Measurements from ENCODE around the gene CERT1. TPM values are rescaled to one million over a fixed set of nuclear protein-coding genes. Genes with fewer than 3 reads are reported as not detected.
A peak's percentile ranks its signal among the peaks of the same experiment; 100 is the strongest.

Gene CERT1
- polyA plus RNA-seq, 1 of the 3 experiments (the other 2 are of a cell fraction): 4.5 TPM

- no peak for DNase-seq
- Histone ChIP-seq H2AFZ (ENCODE audit: low read depth) (0 out of 2 replicates have a peak overlapping the region, but pooled peaks have one; percentile 59), H3K36me3 (replicated peaks in 1 of 2; ENCODE audit: control insufficient read depth in 1 of 2, insufficient read depth in 2 of 2, low read length in 1 of 2) (no peaks in the 10 kb centered on the region), H3K4me2 (no peak overlapping the region), H3K4me1 (ENCODE audit: control insufficient read depth in 1 of 2, insufficient read depth in 2 of 2, low read depth in 1 of 2, low read length in 1 of 2) (no peaks in the 10 kb centered on the region; a peak in 1 of 4 replicates), H3K9me2 (no peaks in the 10 kb centered on the region), H3K9ac (no peak overlapping the region), H3K9me3 (no peaks in the 10 kb centered on the region), H3K27ac (ENCODE audit: low read depth in 2 of 2, low read length in 1 of 2) (no peak overlapping the region), H3K4me3 (ENCODE audit: low read depth in 2 of 2, low read length in 1 of 2) (no peak overlapping the region), H3K79me2 (ENCODE audit: insufficient read depth) (no peaks in the 10 kb centered on the region), H4K20me1 (ENCODE audit: insufficient read depth) (no peaks in the 10 kb centered on the region), H3K27me3 (ENCODE audit: insufficient read depth) (no peaks in the 10 kb centered on the region), H3F3A (replicated peaks; ENCODE audit: insufficient read depth) (peaks cover 7% of the 10 kb centered on the region)
- TF ChIP-seq REST (IDR thresholded peaks at IDR 0.05; ENCODE audit: low read depth, low read length): no peak
- TF ChIP-seq MAX (IDR thresholded peaks at IDR 0.05; ENCODE audit: low read depth): no peak
- TF ChIP-seq NFIC (IDR thresholded peaks at IDR 0.05; ENCODE audit: borderline replicate concordance): no peak
- TF ChIP-seq GATA2 (CRISPR knock-in tag; IDR thresholded peaks at IDR 0.05): no peak
- no peak for TF ChIP-seq MXI1 (IDR thresholded peaks at IDR 0.05; ENCODE audit: low read depth, low read length)
- no peak for TF ChIP-seq FOSL2 (IDR thresholded peaks at IDR 0.05; ENCODE audit: borderline replicate concordance, low read depth)
- CTCF ChIA-PET: interaction anchor here (0.6 to 1.2 kb wide), 3 partner anchors 7 to 51 kb away, joined by 3 to 6 read pairs (median 3); no protein-coding TSS in a partner anchor
- POLR2A ChIA-PET: no interaction called here
- WGBS (ENCODE audit: low lambda C conversion rate): 64% methylated on average over 4 of the region's 4 CpGs
Measured at GRCh38 chr5:75331095-75332090, 180.0 kb downstream of the CERT1 start.

GRCh38 chr5:75330404-75330803 is 181.0 kb downstream of the CERT1 start:
- Histone ChIP-seq H3K9me3 (no peaks in the 10 kb centered on the region), H3K4me1 (ENCODE audit: control insufficient read depth in 1 of 2, insufficient read depth in 2 of 2, low read depth in 1 of 2, low read length in 1 of 2) (no peaks in the 10 kb centered on the region), H4K20me1 (ENCODE audit: insufficient read depth) (no peaks in the 10 kb centered on the region), H3F3A (replicated peaks; ENCODE audit: insufficient read depth) (no peaks in the 10 kb centered on the region), H3K27ac (ENCODE audit: low read depth in 2 of 2, low read length in 1 of 2) (no peak overlapping the region), H3K79me2 (ENCODE audit: insufficient read depth) (no peaks in the 10 kb centered on the region), H3K4me3 (ENCODE audit: low read depth in 2 of 2, low read length in 1 of 2) (no peak overlapping the region), H3K9ac (no peak overlapping the region), H3K4me2 (no peak overlapping the region), H3K27me3 (ENCODE audit: insufficient read depth) (no peaks in the 10 kb centered on the region), H3K36me3 (replicated peaks in 1 of 2; ENCODE audit: control insufficient read depth in 1 of 2, insufficient read depth in 2 of 2, low read length in 1 of 2) (no peaks in the 10 kb centered on the region), H2AFZ (ENCODE audit: low read depth) (no peak overlapping the region), H3K9me2 (no peaks in the 10 kb centered on the region)
- TF ChIP-seq RCOR1 (IDR thresholded peaks at IDR 0.05; ENCODE audit: low read length): no peak
- no peak for TF ChIP-seq CHD2 (IDR thresholded peaks at IDR 0.05; ENCODE audit: low read length, partially characterized antibody)
- no peak for TF ChIP-seq MXI1 (IDR thresholded peaks at IDR 0.05; ENCODE audit: low read depth, low read length)
- TF ChIP-seq MEF2A (IDR thresholded peaks at IDR 0.05; ENCODE audit: borderline replicate concordance, low read depth): no peak
- no peak for TF ChIP-seq IRF3 (IDR thresholded peaks at IDR 0.05; ENCODE audit: low read depth, low read length)
- no peak for TF ChIP-seq USF2 (IDR thresholded peaks at IDR 0.05; ENCODE audit: borderline replicate concordance, low read depth, low read length)
- ChIA-PET CTCF (interaction anchor here (1.3 to 1.8 kb wide), 2 partner anchors 12 to 94 kb away, joined by 4 to 6 read pairs; partner anchors contain the start of gene ANKRD31), POLR2A (no interaction called here)
- 82% methylated on average over 7 of the region's 7 CpGs for WGBS (ENCODE audit: low lambda C conversion rate)
- DNase-seq: no peak

Data from SK-N-SH (cell line).